Measurements from ENCODE around the gene EPB41L4A.
A peak's percentile ranks its signal among the peaks of the same experiment; 100 is the strongest.
"Not testable (repeated sequence)": the region's sequence is repeated elsewhere in the genome, so short reads cannot be mapped to it uniquely, and the experiment has no call there.

Gene EPB41L4A

GRCh38 chr5:112419164-112419985 lies at the start of gene EPB41L4A:
EPB41L4A (minus strand) TSS chr5:112419277; CDS start chr5:112419039, 238 bp downstream.
- DNase-seq, result peak; percentile 45

DNA sequence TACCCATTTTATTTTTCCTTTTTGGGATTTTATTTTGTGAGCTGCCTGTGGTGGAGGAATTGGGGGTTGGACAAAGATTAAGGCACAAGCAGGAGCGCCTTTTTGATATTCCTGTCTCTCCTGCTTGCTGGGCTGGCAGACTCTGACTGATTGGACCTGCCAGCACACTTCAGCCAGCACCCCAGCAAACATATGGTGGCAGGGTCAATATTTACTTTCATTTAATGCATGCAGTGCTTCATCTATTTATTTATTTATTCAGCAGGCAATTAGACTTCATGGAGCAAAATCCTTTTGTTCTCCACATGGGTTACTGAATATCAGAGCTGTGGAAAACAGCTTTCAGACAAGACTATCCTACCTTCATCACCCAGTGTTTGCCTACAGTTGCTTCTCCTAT lies 48.4 kb upstream of the EPB41L4A start:
- DNase-seq, result no peak

DNA sequence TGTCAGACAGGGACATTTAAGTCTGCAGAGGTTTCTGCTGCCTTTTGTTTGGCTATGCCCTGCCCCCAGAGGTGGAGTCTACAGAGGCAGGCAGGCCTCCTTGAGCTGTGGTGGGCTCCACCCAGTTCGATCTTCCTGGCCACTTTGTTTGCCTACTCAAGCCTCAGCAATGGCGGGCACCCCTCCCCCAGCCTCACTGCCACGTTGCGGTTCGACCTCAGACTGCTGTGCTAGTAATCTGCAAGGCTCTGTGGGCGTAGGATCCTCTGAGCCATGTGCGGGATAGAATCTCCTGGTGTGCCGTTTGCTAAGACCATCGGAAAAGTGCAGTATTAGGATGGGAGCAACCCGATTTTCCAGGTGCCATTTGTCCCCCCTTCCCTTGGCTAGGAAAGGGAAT lies 47.2 kb upstream of the EPB41L4A start:
- not testable (repeated sequence) for DNase-seq

DNA sequence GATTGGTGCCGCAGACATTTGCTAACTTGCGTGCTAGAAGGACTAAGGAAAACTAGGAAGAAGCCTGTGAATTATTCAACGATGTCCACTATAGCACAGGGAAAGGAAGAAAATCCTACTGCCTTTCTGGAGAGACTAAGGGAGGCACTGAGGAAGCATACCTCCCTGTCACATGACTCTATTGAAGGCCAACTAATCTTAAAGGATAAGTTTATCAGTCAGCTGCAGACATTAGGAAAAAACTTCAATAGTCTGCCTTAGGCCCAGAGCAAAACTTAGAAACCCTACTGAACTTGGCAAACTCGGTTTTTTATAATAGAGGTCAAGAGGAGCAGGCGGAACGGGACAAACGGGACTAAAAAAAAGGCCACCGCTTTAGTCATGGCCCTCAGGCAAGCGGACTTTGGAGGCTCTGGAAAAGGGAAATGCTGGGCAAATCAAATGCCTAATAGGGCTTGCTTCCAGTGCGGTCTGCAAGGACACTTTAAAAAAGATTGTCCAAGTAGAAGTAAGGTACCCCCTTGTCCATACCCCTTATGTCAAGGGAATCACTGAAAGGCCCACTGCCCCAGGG lies 28.2 kb upstream of the EPB41L4A start:
- not testable (repeated sequence) for DNase-seq

DNA sequence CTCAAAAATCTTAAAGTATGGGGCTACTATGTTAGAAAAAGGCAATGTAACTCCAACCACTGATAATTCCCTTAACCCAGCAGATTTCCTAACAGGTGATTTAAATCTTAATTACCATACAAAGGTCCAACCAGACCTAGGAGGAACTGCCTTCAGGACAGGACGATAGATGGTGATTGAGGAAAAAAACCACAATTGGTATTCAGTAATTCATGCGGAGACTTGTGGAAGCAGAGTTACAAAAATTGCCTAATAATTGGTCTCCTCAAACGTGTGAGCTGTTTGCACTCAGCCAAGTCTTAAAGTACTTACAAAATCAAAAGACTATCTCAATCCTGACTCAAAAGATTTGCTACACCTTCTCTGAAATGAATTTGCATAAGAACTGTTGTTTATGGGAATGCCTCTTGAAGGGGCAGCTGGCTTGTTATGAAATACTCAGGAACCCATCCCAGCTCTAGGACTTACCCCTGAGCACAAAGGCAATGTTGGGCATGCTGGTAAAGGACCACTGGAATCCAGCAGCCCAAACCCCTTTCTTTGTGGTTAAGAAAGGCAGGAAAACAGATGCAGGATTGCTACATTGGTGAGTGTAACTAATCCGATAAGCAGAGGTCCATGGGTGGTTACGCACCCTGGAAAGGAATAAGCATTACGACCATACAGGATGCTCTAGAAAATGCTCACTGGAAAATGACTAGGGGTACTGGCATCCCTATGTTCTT lies 26.7 kb upstream of the EPB41L4A start:
- no peak for DNase-seq

DNA sequence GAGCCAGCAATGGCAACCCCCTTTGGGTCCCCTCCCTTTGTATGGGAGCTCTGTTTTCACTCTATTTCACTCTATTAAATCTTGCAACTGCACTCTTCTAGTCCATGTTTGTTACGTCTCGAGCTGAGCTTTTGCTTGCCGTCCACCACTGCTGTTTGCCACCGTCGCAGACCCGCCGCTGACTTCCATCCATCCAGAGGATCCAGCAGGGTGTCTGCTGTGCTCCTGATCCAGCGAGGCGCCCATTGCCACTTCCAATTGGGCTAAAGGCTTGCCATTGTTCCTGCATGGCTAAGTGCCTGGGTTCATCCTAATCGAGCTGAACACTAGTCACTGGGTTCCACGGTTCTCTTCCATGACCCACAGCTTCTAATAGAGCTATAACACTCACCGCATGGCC lies 24.9 kb upstream of the EPB41L4A start:
- not testable (repeated sequence) for DNase-seq

- no peak for DNase-seq
Measured at GRCh38 chr5:112440031-112440430, 21.0 kb upstream of the EPB41L4A start.

- DNase-seq, result no peak
Measured at GRCh38 chr5:112436144-112436543, 17.1 kb upstream of the EPB41L4A start.

DNA sequence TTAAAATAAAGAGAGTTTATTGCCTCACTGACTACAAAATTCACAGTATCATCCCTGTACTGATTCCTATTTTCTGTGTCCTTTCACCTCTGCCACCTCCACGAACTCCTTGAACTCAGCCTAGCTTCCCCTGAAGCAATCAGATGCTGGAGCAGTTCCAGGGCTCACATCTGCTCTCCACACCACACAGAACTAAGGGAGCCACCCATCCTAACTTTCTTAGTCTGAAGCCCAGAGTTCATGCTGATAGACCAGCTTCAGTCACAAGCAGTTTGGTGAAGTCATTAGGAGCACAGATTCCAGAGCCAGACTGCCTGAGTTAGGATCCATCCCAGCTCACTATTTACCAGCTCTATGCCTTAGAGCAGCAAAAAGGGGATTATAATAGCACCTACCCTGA lies 15.6 kb upstream of the EPB41L4A start:
- DNase-seq, result no peak

- not testable (repeated sequence) for DNase-seq
Measured at GRCh38 chr5:112426202-112426601, 7.1 kb upstream of the EPB41L4A start.

DNA sequence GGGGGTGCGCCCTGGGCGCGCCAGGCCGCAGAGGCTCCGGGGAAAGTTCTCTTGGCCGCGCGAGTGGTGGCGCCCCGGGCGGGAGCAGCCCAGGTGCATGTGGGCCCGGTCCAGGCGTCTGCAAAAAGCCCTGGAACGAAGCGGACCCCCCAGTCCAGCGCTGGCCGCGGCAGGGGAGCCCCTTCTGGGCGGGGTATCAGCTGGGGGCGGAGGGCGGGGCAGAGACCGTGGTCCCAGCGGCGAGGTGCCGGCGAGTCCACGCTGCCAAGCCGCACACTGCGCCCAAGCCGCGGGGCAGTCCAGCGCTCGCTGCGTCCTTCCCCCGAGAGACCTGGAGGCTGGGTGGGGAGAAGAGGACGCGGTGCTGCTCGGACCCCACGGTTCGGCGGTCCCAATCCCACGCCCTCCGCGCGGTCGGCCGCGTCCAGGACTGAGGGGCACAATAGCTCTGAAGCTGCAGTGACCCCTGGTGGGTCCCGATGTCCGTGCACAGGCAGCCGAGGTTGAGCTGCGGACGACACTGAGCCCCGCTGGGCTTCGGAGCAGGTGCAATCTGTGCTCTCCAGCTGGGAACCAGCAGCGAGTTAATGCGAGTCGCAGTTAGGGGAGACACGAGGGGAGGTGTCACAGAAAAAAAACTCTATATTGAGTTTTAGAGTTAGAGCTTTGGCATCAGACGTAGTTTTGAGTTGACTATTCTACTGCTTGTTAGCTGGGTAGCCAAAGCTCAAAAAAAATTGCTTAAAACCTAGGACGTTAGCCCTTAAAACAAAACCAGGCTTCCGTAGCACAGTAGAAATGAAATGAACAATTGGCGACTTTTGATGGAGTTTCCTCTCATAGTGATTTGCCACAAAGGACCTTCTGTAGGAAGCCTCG lies 1.1 kb upstream of the EPB41L4A start:
- DNase-seq, result peak; percentile 61

GRCh38 chr5:112418659-112419163 lies 366 bp downstream of the EPB41L4A start:
- DNase-seq, result no peak

DNA sequence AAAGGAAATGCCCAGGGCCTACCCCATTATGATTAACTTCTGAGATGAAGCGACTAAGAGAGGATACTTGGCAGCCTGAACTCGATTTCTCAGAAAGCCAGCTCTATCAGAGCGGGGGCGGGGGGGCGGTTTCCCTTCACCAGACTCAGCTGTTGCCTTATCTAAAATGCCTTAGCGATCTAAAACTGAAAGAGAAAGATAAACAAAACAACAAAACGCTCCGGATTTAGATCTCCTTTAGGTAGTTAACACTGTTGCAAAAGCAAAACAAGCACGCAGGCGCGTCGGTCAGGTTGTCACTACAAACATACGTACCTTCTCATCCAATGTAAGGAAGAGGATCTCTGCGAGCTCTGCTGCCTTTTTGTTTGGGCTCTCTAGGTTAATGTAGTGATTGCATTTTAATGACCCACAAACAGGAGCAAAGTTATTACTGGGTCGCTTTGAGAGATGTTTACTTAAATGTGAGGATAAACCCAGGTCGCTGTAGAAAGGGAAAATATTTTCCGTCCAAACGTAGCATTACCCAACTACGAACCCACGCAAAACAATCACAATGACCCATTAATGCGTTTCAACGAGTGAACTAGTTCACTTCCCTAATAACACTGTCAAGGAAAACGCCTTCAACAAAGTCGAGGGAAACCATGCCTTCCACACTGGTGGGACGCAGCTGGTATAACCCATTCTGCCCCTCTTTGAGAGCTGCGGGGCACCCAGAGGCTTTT lies 982 bp downstream of the EPB41L4A start:
- DNase-seq, result no peak

GRCh38 chr5:112415552-112415951 lies 3.5 kb downstream of the EPB41L4A start:
- DNase-seq, result no peak

DNA sequence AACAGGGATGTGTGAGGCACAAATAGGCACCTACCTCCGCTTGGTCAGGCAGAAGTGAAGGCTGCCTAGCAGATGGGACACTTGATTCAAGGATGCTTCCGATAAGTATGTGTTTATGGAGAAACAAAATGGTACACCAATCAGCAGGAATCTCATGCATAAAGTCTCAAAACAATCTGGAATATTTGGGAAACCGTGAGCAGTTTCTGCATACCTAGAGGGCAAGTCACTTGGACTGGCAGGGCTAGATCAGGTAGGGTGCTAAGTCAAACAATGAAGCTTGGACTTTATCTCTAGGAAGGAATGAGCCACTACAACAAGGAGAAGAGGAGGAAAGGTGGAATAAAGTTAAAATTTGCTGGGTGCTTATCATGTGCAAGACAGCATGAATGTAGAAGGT lies 5.5 kb downstream of the EPB41L4A start:
- no peak for DNase-seq

- no peak for DNase-seq
Measured at GRCh38 chr5:112412346-112412745, 6.7 kb downstream of the EPB41L4A start.

- no peak for DNase-seq
Measured at GRCh38 chr5:112411903-112412302, 7.2 kb downstream of the EPB41L4A start.

DNA sequence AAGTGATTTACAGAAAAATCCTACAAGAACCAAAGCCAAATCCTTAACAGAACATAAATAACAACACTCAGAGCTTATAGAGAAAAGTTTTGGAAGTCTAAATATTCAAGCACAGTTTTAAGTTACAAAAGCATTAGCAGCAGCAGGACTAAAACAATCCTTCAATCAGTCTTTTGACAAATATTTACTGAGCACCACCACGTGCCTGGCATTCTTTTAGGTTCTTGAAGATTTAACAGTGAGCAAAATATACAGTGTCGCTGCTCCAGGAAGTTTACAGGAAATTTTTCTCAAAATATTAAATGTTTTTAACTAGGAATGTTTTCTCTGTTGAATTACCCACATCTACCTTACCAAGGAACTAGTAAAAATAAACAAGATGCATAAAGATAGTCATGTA lies 11.4 kb downstream of the EPB41L4A start:
- DNase-seq, result no peak

DNA sequence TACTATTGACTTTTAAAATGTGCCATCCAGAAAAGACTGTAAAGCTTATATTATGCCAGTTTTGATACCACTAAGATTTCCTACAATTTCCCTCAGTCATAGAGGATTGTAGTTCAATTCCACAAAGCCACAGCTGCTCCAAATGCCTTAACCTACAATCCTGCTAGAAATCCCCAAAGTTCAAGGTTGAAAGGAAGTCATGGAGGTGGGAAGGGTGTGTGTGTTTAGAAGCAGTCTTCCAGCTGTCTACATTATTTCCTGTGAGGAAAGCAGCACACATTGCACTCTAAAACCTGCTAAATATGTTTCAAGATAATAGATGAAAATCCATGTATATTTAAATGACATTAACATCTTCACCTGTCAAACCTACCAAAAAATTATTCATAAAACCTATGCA lies 11.8 kb downstream of the EPB41L4A start:
- DNase-seq, result no peak

GRCh38 chr5:112403069-112403468 lies 16.0 kb downstream of the EPB41L4A start:
- no peak for DNase-seq

DNA sequence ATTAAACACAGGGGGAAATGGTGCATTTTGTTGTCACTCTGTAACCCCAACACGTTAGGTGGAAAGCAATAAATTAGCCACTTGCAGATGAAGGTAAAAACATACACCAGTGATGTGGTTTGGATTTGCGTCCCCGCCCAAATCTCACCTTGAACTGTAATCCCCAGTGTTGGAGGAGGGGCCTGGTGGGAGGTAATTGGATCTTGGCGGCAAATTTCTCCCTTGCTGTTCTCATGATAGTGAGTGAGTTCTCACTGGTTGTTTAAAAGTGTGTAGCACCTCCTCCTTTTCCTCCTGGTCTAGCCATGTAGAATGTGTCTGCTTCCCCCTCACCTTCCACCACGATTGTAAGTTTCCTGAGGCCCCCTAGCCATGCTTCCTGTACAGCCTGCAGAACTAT lies 17.2 kb downstream of the EPB41L4A start:
- DNase-seq, result no peak

- no peak for DNase-seq
Measured at GRCh38 chr5:112397690-112398089, 21.4 kb downstream of the EPB41L4A start.
